Measurements from ENCODE around the gene RDX.
"Not testable (repeated sequence)": the region's sequence is repeated elsewhere in the genome, so short reads cannot be mapped to it uniquely, and the experiment has no call there.

RDX gene

GRCh38 chr11:110198031-110198729, 98.2 kb downstream of the RDX start:
- TF ChIP-seq, protein P1, sequence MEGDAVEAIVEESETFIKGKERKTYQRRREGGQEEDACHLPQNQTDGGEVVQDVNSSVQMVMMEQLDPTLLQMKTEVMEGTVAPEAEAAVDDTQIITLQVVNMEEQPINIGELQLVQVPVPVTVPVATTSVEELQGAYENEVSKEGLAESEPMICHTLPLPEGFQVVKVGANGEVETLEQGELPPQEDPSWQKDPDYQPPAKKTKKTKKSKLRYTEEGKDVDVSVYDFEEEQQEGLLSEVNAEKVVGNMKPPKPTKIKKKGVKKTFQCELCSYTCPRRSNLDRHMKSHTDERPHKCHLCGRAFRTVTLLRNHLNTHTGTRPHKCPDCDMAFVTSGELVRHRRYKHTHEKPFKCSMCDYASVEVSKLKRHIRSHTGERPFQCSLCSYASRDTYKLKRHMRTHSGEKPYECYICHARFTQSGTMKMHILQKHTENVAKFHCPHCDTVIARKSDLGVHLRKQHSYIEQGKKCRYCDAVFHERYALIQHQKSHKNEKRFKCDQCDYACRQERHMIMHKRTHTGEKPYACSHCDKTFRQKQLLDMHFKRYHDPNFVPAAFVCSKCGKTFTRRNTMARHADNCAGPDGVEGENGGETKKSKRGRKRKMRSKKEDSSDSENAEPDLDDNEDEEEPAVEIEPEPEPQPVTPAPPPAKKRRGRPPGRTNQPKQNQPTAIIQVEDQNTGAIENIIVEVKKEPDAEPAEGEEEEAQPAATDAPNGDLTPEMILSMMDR (IDR thresholded peaks at IDR 0.05) = no peak
- TF ChIP-seq ZFX (IDR thresholded peaks at IDR 0.05; ENCODE audit: borderline replicate concordance) = no peak
- H3K27ac ChIP-seq = no peak overlapping the region

- no peak overlapping the region for H3K27ac ChIP-seq
- no peak for TF ChIP-seq ZFX (IDR thresholded peaks at IDR 0.05; ENCODE audit: borderline replicate concordance)
- TF ChIP-seq, protein P1 (IDR thresholded peaks at IDR 0.05) = no peak
Measured at GRCh38 chr11:110196884-110197420, 99.5 kb downstream of the RDX start.

GRCh38 chr11:110196241-110196754, 100.1 kb downstream of the RDX start:
- TF ChIP-seq, protein P1 (IDR thresholded peaks at IDR 0.05) = no peak
- no peak for TF ChIP-seq ZFX (IDR thresholded peaks at IDR 0.05; ENCODE audit: borderline replicate concordance)
- H3K27ac ChIP-seq = no peak overlapping the region

DNA sequence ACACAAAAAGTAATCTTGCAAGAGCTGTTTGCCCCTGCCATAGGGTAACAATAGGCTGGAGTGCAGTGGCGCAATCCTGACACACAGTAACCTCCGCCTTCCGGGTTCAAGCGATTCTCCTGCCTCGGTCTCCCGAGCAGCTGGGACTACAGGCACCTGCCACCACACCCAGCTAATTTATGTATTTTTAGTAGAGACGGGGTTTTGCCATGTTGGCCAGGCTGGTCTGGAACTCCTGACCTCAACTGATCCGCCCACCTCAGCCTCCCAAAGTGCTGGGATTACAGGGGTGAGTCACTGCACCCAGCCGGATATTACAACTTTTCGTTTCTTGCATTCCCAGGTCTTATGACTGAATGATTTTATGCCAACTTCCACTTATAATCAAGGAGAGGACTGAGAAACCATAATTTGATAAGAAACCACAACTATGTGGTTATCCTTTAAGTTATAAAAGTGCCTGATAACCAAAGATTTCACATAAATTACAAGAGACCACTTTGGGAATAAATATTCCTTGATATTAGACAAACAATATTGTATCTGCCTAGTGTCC, 102.1 kb downstream of the RDX start:
- H3K27ac ChIP-seq = not testable (repeated sequence)

GRCh38 chr11:110192604-110193282, 103.7 kb downstream of the RDX start:
- not testable (repeated sequence) for H3K27ac ChIP-seq

GRCh38 chr11:110190885-110191284, 105.5 kb downstream of the RDX start:
- no peak for TF ChIP-seq ZFX (IDR thresholded peaks at IDR 0.05; ENCODE audit: borderline replicate concordance)
- TF ChIP-seq, protein P1 (IDR thresholded peaks at IDR 0.05) = no peak
- no peak overlapping the region for H3K27ac ChIP-seq

DNA sequence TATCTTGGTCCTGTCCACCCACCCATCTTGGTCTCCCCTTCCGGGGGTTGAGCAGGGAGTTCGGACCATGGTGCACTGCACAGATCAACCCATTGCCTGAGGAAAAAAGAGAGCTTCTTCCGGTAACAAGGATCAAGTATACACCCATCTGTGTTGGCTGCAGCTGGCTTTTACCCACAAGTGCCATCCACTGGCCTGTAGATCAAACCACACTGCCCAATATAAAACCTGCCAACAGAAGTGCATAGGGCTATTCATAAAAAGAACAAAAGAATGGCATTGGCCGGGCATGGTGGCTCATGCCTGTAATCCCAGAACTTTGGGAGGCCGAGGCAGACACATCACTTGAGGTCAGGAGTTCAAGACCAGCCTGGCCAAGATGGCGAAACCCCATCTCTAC, 108.7 kb downstream of the RDX start:
- TF ChIP-seq ZFX (IDR thresholded peaks at IDR 0.05; ENCODE audit: borderline replicate concordance) = no peak
- TF ChIP-seq, protein P1 (IDR thresholded peaks at IDR 0.05) = no peak
- no peak overlapping the region for H3K27ac ChIP-seq

- no peak overlapping the region for H3K27ac ChIP-seq
- TF ChIP-seq, protein P1 (IDR thresholded peaks at IDR 0.05) = no peak
- TF ChIP-seq ZFX (IDR thresholded peaks at IDR 0.05; ENCODE audit: borderline replicate concordance) = no peak
Measured at GRCh38 chr11:110186867-110187266, 109.5 kb downstream of the RDX start.
